OCI-LY3 (cell line): ENCODE data around the gene MRNIP.

Source experiments
- EZH2phosphoT487 ChIP-seq: fragments of 200-600 bp; shearing (Covaris generic); IDR thresholded peaks from 2 replicates; pipeline ENCODE4 v1.6.1; 2018; ENCODE audit warnings: antibody characterized with exemption, mixed run types, low read depth
- TF ChIP-seq, protein P1 (sequence below): fragments of 200-600, 300-600 bp; sonication (generic); IDR thresholded peaks from 2 replicates; pipeline ENCODE4 v1.5.1; 2014; ENCODE audit warnings: antibody characterized with exemption, low read length, low read depth

DNA sequence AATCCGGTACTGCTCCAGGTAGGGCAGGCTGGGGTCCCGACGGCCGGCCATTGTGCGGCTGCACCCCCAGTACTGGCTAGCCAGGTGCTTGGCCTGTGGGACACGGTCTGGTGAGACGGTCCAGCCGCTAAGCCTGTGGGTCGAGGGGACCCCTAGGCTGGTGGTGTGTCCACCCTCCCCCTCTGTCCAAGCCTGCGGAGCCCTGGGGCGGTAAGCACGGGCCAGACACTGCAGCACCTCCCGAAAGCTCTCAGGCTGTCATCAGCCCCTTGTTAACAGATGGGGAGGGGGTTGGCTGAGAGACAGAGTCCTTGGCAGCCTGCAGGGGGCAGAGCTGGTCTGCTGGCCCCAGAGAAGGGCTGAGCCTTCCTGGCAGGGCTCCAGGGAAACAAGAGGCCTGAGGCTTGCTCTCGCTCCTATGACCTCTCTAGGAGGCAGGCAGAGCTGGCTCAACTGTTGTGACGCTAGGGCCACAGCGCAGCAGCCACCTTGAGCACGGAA lies 11.8 kb upstream of the MRNIP start:
- TF ChIP-seq, protein P1, sequence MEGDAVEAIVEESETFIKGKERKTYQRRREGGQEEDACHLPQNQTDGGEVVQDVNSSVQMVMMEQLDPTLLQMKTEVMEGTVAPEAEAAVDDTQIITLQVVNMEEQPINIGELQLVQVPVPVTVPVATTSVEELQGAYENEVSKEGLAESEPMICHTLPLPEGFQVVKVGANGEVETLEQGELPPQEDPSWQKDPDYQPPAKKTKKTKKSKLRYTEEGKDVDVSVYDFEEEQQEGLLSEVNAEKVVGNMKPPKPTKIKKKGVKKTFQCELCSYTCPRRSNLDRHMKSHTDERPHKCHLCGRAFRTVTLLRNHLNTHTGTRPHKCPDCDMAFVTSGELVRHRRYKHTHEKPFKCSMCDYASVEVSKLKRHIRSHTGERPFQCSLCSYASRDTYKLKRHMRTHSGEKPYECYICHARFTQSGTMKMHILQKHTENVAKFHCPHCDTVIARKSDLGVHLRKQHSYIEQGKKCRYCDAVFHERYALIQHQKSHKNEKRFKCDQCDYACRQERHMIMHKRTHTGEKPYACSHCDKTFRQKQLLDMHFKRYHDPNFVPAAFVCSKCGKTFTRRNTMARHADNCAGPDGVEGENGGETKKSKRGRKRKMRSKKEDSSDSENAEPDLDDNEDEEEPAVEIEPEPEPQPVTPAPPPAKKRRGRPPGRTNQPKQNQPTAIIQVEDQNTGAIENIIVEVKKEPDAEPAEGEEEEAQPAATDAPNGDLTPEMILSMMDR: no peak
- TF ChIP-seq EZH2phosphoT487: no peak
